Measurements from ENCODE around the gene ARHGAP30. TPM values are rescaled to one million over a fixed set of nuclear protein-coding genes. Genes with fewer than 3 reads are reported as not detected.

Gene ARHGAP30
- polyA plus RNA-seq, 1 donor (not counting 4 experiments of a cell fraction or from before 2014, with no cell fraction given) = 0.16 TPM

GRCh38 chr1:161100556-161100955 lies 30.9 kb upstream of the ARHGAP30 start:
- Histone ChIP-seq H3K4me3 (ENCODE audit: control insufficient read depth in 2 of 3, extremely low read depth in 1 of 3, insufficient read depth in 2 of 3, low read depth in 1 of 3, low read length in 3 of 3) (no peak overlapping the region), H3K9ac (ENCODE audit: control insufficient read depth, extremely low read depth, insufficient read depth, low read length) (no peak overlapping the region), H4K20me1 (ENCODE audit: control insufficient read depth, extremely low read depth, insufficient read depth, low read length) (peaks cover 3% of the 10 kb centered on the region), H2AFZ (ENCODE audit: control insufficient read depth, low read length) (no peak overlapping the region), H3K9me3 (ENCODE audit: control insufficient read depth, low read depth, low read length) (no peaks in the 10 kb centered on the region), H3K27me3 (ENCODE audit: control insufficient read depth, extremely low read depth, insufficient read depth, low read length) (no peaks in the 10 kb centered on the region), H3K36me3 (ENCODE audit: control insufficient read depth in 2 of 2, extremely low read depth in 1 of 2, insufficient read depth in 2 of 2, low read length in 2 of 2) (peaks cover 24 to 32% of the 10 kb centered on the region in 2 experiments), H3K27ac (ENCODE audit: control insufficient read depth, insufficient read depth, low read length) (no peak overlapping the region), H3K9me1 (ENCODE audit: control insufficient read depth, extremely low read depth, insufficient read depth, low read length) (no peaks in the 10 kb centered on the region), H3K4me1 (ENCODE audit: control insufficient read depth, extremely low read depth, insufficient read depth, low read length) (peaks cover 38% of the 10 kb centered on the region), H3K4me2 (ENCODE audit: control insufficient read depth, extremely low read depth, insufficient read depth, low read depth, low read length) (no peak overlapping the region), H3K79me2 (ENCODE audit: control insufficient read depth, insufficient read depth, low read length) (peaks cover 28% of the 10 kb centered on the region)
- DNase-seq (ENCODE audit: low read depth, low spot score) = no peak
- no peak for TF ChIP-seq EZH2 (IDR thresholded peaks at IDR 0.05; ENCODE audit: low read length)
- TF ChIP-seq, protein P1, sequence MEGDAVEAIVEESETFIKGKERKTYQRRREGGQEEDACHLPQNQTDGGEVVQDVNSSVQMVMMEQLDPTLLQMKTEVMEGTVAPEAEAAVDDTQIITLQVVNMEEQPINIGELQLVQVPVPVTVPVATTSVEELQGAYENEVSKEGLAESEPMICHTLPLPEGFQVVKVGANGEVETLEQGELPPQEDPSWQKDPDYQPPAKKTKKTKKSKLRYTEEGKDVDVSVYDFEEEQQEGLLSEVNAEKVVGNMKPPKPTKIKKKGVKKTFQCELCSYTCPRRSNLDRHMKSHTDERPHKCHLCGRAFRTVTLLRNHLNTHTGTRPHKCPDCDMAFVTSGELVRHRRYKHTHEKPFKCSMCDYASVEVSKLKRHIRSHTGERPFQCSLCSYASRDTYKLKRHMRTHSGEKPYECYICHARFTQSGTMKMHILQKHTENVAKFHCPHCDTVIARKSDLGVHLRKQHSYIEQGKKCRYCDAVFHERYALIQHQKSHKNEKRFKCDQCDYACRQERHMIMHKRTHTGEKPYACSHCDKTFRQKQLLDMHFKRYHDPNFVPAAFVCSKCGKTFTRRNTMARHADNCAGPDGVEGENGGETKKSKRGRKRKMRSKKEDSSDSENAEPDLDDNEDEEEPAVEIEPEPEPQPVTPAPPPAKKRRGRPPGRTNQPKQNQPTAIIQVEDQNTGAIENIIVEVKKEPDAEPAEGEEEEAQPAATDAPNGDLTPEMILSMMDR (optimal IDR thresholded peaks at IDR 0.05 in 1 of 3, IDR thresholded peaks at IDR 0.05 in 1 of 3, conservative IDR thresholded peaks at IDR 0.05 in 1 of 3; ENCODE audit: extremely low read depth in 1 of 3, insufficient read depth in 2 of 3, low read length in 3 of 3) = no peak
- no peak for FAIRE-seq
- dilution Hi-C loops (cut with MboI; ENCODE audit: extremely low pct_ligation_motif_present, low sequenced_read_pairs) = no loop called here

GRCh38 chr1:161099090-161099802 lies 29.6 kb upstream of the ARHGAP30 start:
- Histone ChIP-seq H3K4me1 (ENCODE audit: control insufficient read depth, extremely low read depth, insufficient read depth, low read length) (peaks cover 29% of the 10 kb centered on the region), H3K27me3 (ENCODE audit: control insufficient read depth, extremely low read depth, insufficient read depth, low read length) (no peaks in the 10 kb centered on the region), H3K9me1 (ENCODE audit: control insufficient read depth, extremely low read depth, insufficient read depth, low read length) (no peaks in the 10 kb centered on the region), H2AFZ (ENCODE audit: control insufficient read depth, low read length) (no peak overlapping the region), H3K79me2 (ENCODE audit: control insufficient read depth, insufficient read depth, low read length) (peaks cover 15% of the 10 kb centered on the region), H3K27ac (ENCODE audit: control insufficient read depth, insufficient read depth, low read length) (no peak overlapping the region), H3K4me2 (ENCODE audit: control insufficient read depth, extremely low read depth, insufficient read depth, low read depth, low read length) (no peak overlapping the region), H3K9me3 (ENCODE audit: control insufficient read depth, low read depth, low read length) (no peaks in the 10 kb centered on the region), H3K9ac (ENCODE audit: control insufficient read depth, extremely low read depth, insufficient read depth, low read length) (no peak overlapping the region), H3K4me3 (ENCODE audit: control insufficient read depth in 2 of 3, extremely low read depth in 1 of 3, insufficient read depth in 2 of 3, low read depth in 1 of 3, low read length in 3 of 3) (no peak overlapping the region), H3K36me3 (ENCODE audit: control insufficient read depth in 2 of 2, extremely low read depth in 1 of 2, insufficient read depth in 2 of 2, low read length in 2 of 2) (peaks cover 24 to 30% of the 10 kb centered on the region in 2 experiments), H4K20me1 (ENCODE audit: control insufficient read depth, extremely low read depth, insufficient read depth, low read length) (peaks cover 3% of the 10 kb centered on the region)
- no peak for DNase-seq (ENCODE audit: low read depth, low spot score)
- no peak for TF ChIP-seq EZH2 (IDR thresholded peaks at IDR 0.05; ENCODE audit: low read length)
- TF ChIP-seq, protein P1 (optimal IDR thresholded peaks at IDR 0.05 in 1 of 3, IDR thresholded peaks at IDR 0.05 in 1 of 3, conservative IDR thresholded peaks at IDR 0.05 in 1 of 3; ENCODE audit: extremely low read depth in 1 of 3, insufficient read depth in 2 of 3, low read length in 3 of 3) = no peak
- no peak for FAIRE-seq
- dilution Hi-C loops (cut with MboI; ENCODE audit: extremely low pct_ligation_motif_present, low sequenced_read_pairs) = no loop called here

All from keratinocyte (primary cell).